B cell (primary cell): ENCODE results near the gene CDYL2.

Source experiments
- CTCF ChIP-seq: fragments of 200-600 bp; IDR thresholded peaks from one replicate; pipeline ENCODE4 v1.8.0; 2022; ENCODE audit warnings: antibody characterized with exemption, mild to moderate bottlenecking
- EZH2 ChIP-seq: IDR thresholded peaks from 2 replicates; pipeline ENCODE4 v1.6.1; 2012; ENCODE audit warnings: borderline replicate concordance, low read depth, mild to moderate bottlenecking, moderate library complexity, low read length; ENCODE audit not compliant: insufficient read depth, poor library complexity, severe bottlenecking

- no peak for TF ChIP-seq CTCF
- no peak for TF ChIP-seq EZH2
These were observed 197.2 kb downstream of the CDYL2 start for GRCh38 chr16:80607204-80607603.
